ENCODE results near the gene CCDC60.
A peak's percentile ranks its signal among the peaks of the same experiment; 100 is the strongest.

The CCDC60 gene

GRCh38 chr12:119440803-119441360, 106.4 kb downstream of the CCDC60 start:
- Mint-ChIP-seq H3K9me3 (no peaks in the 10 kb centered on the region), H3K27me3 (peaks cover 19% of the 10 kb centered on the region), H3K4me1 (no peaks in the 10 kb centered on the region), H3K27ac (no peak overlapping the region), H3K4me3 (no peak overlapping the region)
- no peak for ATAC-seq
- DNase-seq, result no peak

GRCh38 chr12:119444462-119445044, 110.0 kb downstream of the CCDC60 start:
- DNase-seq (peak; percentile 43 to 58), ATAC-seq (peak; percentile 64)
- Mint-ChIP-seq H3K4me3 (peak overlapping the region in 1 of 2 donors; percentile 31), H3K27ac (no peak overlapping the region), H3K4me1 (no peaks in the 10 kb centered on the region), H3K9me3 (no peaks in the 10 kb centered on the region), H3K27me3 (peaks cover 40% of the 10 kb centered on the region)

GRCh38 chr12:119446459-119446858, 111.9 kb downstream of the CCDC60 start:
- no peaks in the 10 kb centered on the region for H3K4me1 Mint-ChIP-seq
- no peak for ATAC-seq
- DNase-seq, result no peak
- H3K9me3 Mint-ChIP-seq, result no peaks in the 10 kb centered on the region
- H3K4me3 Mint-ChIP-seq, result no peak overlapping the region
- peaks cover 31% of the 10 kb centered on the region for H3K27me3 Mint-ChIP-seq
- H3K27ac Mint-ChIP-seq, result no peak overlapping the region

GRCh38 chr12:119447126-119447525, 112.6 kb downstream of the CCDC60 start:
- no peak for DNase-seq
- no peaks in the 10 kb centered on the region for H3K9me3 Mint-ChIP-seq

GRCh38 chr12:119447618-119448017, 113.1 kb downstream of the CCDC60 start:
- Mint-ChIP-seq H3K4me1 (no peaks in the 10 kb centered on the region), H3K27ac (no peak overlapping the region), H3K27me3 (peaks cover 27% of the 10 kb centered on the region), H3K4me3 (no peak overlapping the region), H3K9me3 (no peaks in the 10 kb centered on the region)
- DNase-seq, result no peak
- ATAC-seq, result no peak

More at GRCh38 chr12:119447126-119447525, 112.6 kb downstream of the CCDC60 start:
- no peak for ATAC-seq
- Mint-ChIP-seq H3K4me1 (no peaks in the 10 kb centered on the region), H3K27ac (no peak overlapping the region), H3K27me3 (peaks cover 27% of the 10 kb centered on the region), H3K4me3 (no peak overlapping the region)

- H3K27ac Mint-ChIP-seq, result no peak overlapping the region
- no peak for DNase-seq
- H3K9me3 Mint-ChIP-seq, result no peaks in the 10 kb centered on the region
- H3K27me3 Mint-ChIP-seq, result peaks cover 25% of the 10 kb centered on the region
- no peak overlapping the region for H3K4me3 Mint-ChIP-seq
- H3K4me1 Mint-ChIP-seq, result no peaks in the 10 kb centered on the region
- no peak for ATAC-seq
These were observed 114.1 kb downstream of the CCDC60 start for GRCh38 chr12:119448611-119449131.

GRCh38 chr12:119450771-119451170, 116.2 kb downstream of the CCDC60 start:
- H3K27ac Mint-ChIP-seq, result no peak overlapping the region
- peaks cover 24% of the 10 kb centered on the region for H3K27me3 Mint-ChIP-seq
- no peaks in the 10 kb centered on the region for H3K4me1 Mint-ChIP-seq
- no peak for ATAC-seq
- peaks cover 0 to 7% of the 10 kb centered on the region in 2 donors for H3K9me3 Mint-ChIP-seq
- no peak overlapping the region for H3K4me3 Mint-ChIP-seq
- DNase-seq, result no peak

- Mint-ChIP-seq H3K27ac (no peak overlapping the region), H3K4me1 (no peaks in the 10 kb centered on the region), H3K27me3 (peaks cover 9% of the 10 kb centered on the region), H3K4me3 (no peak overlapping the region), H3K9me3 (peaks cover 12 to 13% of the 10 kb centered on the region in 2 donors)
- ATAC-seq, result no peak
- DNase-seq, result no peak
These were observed 122.3 kb downstream of the CCDC60 start for GRCh38 chr12:119456824-119457223.

- Mint-ChIP-seq H3K4me3 (no peak overlapping the region), H3K4me1 (no peaks in the 10 kb centered on the region), H3K27me3 (peaks cover 9% of the 10 kb centered on the region), H3K9me3 (peaks cover 12 to 13% of the 10 kb centered on the region in 2 donors), H3K27ac (no peak overlapping the region)
- ATAC-seq, result no peak
- no peak for DNase-seq
These were observed 122.7 kb downstream of the CCDC60 start for GRCh38 chr12:119457271-119457670.

- DNase-seq, result no peak
- H3K4me3 Mint-ChIP-seq, result no peak overlapping the region
These were observed 125.0 kb downstream of the CCDC60 start for GRCh38 chr12:119459481-119459880.

GRCh38 chr12:119460876-119461275, 126.3 kb downstream of the CCDC60 start:
- Mint-ChIP-seq H3K4me1 (no peaks in the 10 kb centered on the region), H3K4me3 (no peak overlapping the region), H3K27me3 (peaks cover 4% of the 10 kb centered on the region), H3K27ac (no peak overlapping the region), H3K9me3 (peaks cover 5 to 12% of the 10 kb centered on the region in 2 donors)
- ATAC-seq (no peak), DNase-seq (no peak)

More at GRCh38 chr12:119459481-119459880, 125.0 kb downstream of the CCDC60 start:
- Mint-ChIP-seq H3K9me3 (peaks cover 12 to 13% of the 10 kb centered on the region in 2 donors), H3K4me1 (no peaks in the 10 kb centered on the region), H3K27me3 (peaks cover 9% of the 10 kb centered on the region), H3K27ac (no peak overlapping the region)
- ATAC-seq, result no peak

GRCh38 chr12:119461636-119462214, 127.2 kb downstream of the CCDC60 start:
- peaks cover 0 to 12% of the 10 kb centered on the region in 2 donors for H3K9me3 Mint-ChIP-seq
- no peak overlapping the region for H3K4me3 Mint-ChIP-seq
- ATAC-seq (no peak), DNase-seq (no peak)
- peaks cover 8% of the 10 kb centered on the region for H3K27me3 Mint-ChIP-seq
- no peak overlapping the region for H3K27ac Mint-ChIP-seq
- H3K4me1 Mint-ChIP-seq, result no peaks in the 10 kb centered on the region

- H3K27me3 Mint-ChIP-seq, result peaks cover 14% of the 10 kb centered on the region
These were observed 128.8 kb downstream of the CCDC60 start for GRCh38 chr12:119463211-119463926.

GRCh38 chr12:119468296-119468695, 133.8 kb downstream of the CCDC60 start:
- Mint-ChIP-seq H3K9me3 (no peaks in the 10 kb centered on the region), H3K27me3 (peaks cover 14% of the 10 kb centered on the region), H3K4me1 (no peaks in the 10 kb centered on the region), H3K4me3 (no peak overlapping the region), H3K27ac (no peak overlapping the region)
- DNase-seq, result no peak
- ATAC-seq, result no peak

More at GRCh38 chr12:119463211-119463926, 128.8 kb downstream of the CCDC60 start:
- ATAC-seq (no peak), DNase-seq (no peak)
- Mint-ChIP-seq H3K9me3 (peaks cover 0 to 12% of the 10 kb centered on the region in 2 donors), H3K4me1 (no peaks in the 10 kb centered on the region), H3K27ac (no peak overlapping the region), H3K4me3 (no peak overlapping the region)

GRCh38 chr12:119475650-119476049, 141.1 kb downstream of the CCDC60 start:
- no peak for ATAC-seq
- H3K9me3 Mint-ChIP-seq, result peaks cover 5 to 7% of the 10 kb centered on the region in 2 donors
- peak overlapping the region in 1 of 2 donors; percentile 91 for H3K27ac Mint-ChIP-seq
- H3K27me3 Mint-ChIP-seq, result no peaks in the 10 kb centered on the region
- no peak for DNase-seq
- no peak overlapping the region for H3K4me3 Mint-ChIP-seq
- no peaks in the 10 kb centered on the region for H3K4me1 Mint-ChIP-seq

GRCh38 chr12:119476951-119477350, 142.4 kb downstream of the CCDC60 start:
- Mint-ChIP-seq H3K4me1 (no peaks in the 10 kb centered on the region), H3K9me3 (peaks cover 5 to 7% of the 10 kb centered on the region in 2 donors), H3K4me3 (no peak overlapping the region), H3K27me3 (no peaks in the 10 kb centered on the region), H3K27ac (no peak overlapping the region)
- ATAC-seq (no peak), DNase-seq (no peak)

Measured in stimulated activated naive CD8-positive, alpha-beta T cell treated with anti-CD3 and anti-CD28 coated beads, Interleukin-15, amount 100 ng/mL, for 72 hours (primary cell).